ENCODE data around the gene SMAD5.

Gene SMAD5

GRCh38 chr5:136149891-136150290, 17.2 kb downstream of the SMAD5 start:
- peaks cover 35% of the 10 kb centered on the region for H3K4me1 ChIP-seq (ENCODE audit: control insufficient read depth, insufficient read depth, low read length)
- TF ChIP-seq ZFP41 (tag by site-specific recombination; IDR thresholded peaks at IDR 0.05; ENCODE audit: borderline replicate concordance) (no peak), ZSCAN23 (tag by site-specific recombination; IDR thresholded peaks at IDR 0.05) (no peak), GLI2 (tag by site-specific recombination; IDR thresholded peaks at IDR 0.05; ENCODE audit: borderline replicate concordance, low read depth) (no peak), ZNF704 (tag by site-specific recombination; IDR thresholded peaks at IDR 0.05) (no peak), ZNF488 (tag by site-specific recombination; IDR thresholded peaks at IDR 0.05) (no peak), FEZF1 (tag by site-specific recombination; IDR thresholded peaks at IDR 0.05) (peak; percentile 30; the same call in 1 of the 2 replicates), PRDM1 (tag by site-specific recombination; IDR thresholded peaks at IDR 0.05) (peak; percentile 67), ZNF394 (tag by site-specific recombination; IDR thresholded peaks at IDR 0.05; ENCODE audit: borderline replicate concordance) (no peak), ZBTB1 (tag by site-specific recombination; IDR thresholded peaks at IDR 0.05) (no peak)
- H3K36me3 ChIP-seq (ENCODE audit: control insufficient read depth in 2 of 2, insufficient read depth in 1 of 2, low read length in 2 of 2) = peaks cover 16 to 33% of the 10 kb centered on the region in 2 experiments
- H3K4me3 ChIP-seq (ENCODE audit: low read depth, low read length) = no peak overlapping the region
- POLR2A ChIA-PET = interaction anchor here (0.6 kb wide), 1 partner anchor 150 kb away, joined by 3 read pairs; no protein-coding TSS in a partner anchor
- CTCF ChIA-PET = interaction anchor here (0.6 kb wide), 1 partner anchor 65 kb away, joined by 3 read pairs; no protein-coding TSS in a partner anchor
- H3K9me3 ChIP-seq (ENCODE audit: control insufficient read depth, insufficient read depth, low read depth, low read length) = no peaks in the 10 kb centered on the region
- no peak overlapping the region for H3K27ac ChIP-seq (ENCODE audit: extremely low read depth, low read depth, low read length)

- H3K27ac ChIP-seq (ENCODE audit: extremely low read depth, low read depth, low read length) = no peak overlapping the region
- ChIA-PET POLR2A (no interaction called here), CTCF (interaction anchor here (0.8 kb wide), 3 partner anchors 10 to 20 kb away, joined by 3 read pairs; no protein-coding TSS in a partner anchor)
Measured at GRCh38 chr5:136153581-136154236, 21.1 kb downstream of the SMAD5 start.

GRCh38 chr5:136155078-136155477, 22.4 kb downstream of the SMAD5 start:
- no peak overlapping the region for H3K27ac ChIP-seq (ENCODE audit: extremely low read depth, low read depth, low read length)
- peaks cover 27 to 68% of the 10 kb centered on the region in 2 experiments for H3K36me3 ChIP-seq (ENCODE audit: control insufficient read depth in 2 of 2, insufficient read depth in 1 of 2, low read length in 2 of 2)
- ChIA-PET CTCF (no interaction called here), POLR2A (no interaction called here)
- H3K4me1 ChIP-seq (ENCODE audit: control insufficient read depth, insufficient read depth, low read length) = peaks cover 10% of the 10 kb centered on the region
- no peaks in the 10 kb centered on the region for H3K9me3 ChIP-seq (ENCODE audit: control insufficient read depth, insufficient read depth, low read depth, low read length)
- H3K4me3 ChIP-seq (ENCODE audit: low read depth, low read length) = no peak overlapping the region
- no peak for TF ChIP-seq ZNF510 (tag by site-specific recombination; IDR thresholded peaks at IDR 0.05; ENCODE audit: insufficient replicate concordance)
- no peak for TF ChIP-seq SP7 (tag by site-specific recombination; IDR thresholded peaks at IDR 0.05)
- TF ChIP-seq TRIM28 (IDR thresholded peaks at IDR 0.05; ENCODE audit: borderline replicate concordance, low read length) = no peak
- TF ChIP-seq ELK4 (IDR thresholded peaks at IDR 0.05; ENCODE audit: borderline replicate concordance, low read depth, low read length) = no peak
- no peak for TF ChIP-seq ZBTB44 (tag by site-specific recombination; IDR thresholded peaks at IDR 0.05)
- TF ChIP-seq ZNF513 (tag by site-specific recombination; IDR thresholded peaks at IDR 0.05) = 0 out of 2 replicates have a peak, but pooled peaks have one; percentile 27
- TF ChIP-seq ZNF629 (tag by site-specific recombination; IDR thresholded peaks at IDR 0.05) = peak; percentile 15; the same call in 1 of the 2 replicates
- TF ChIP-seq ZNF639 (tag by site-specific recombination; IDR thresholded peaks at IDR 0.05) = no peak
- no peak for TF ChIP-seq ZNF391 (tag by site-specific recombination; IDR thresholded peaks at IDR 0.05; ENCODE audit: borderline replicate concordance, low read depth)
- TF ChIP-seq ZNF202 (tag by site-specific recombination; IDR thresholded peaks at IDR 0.05; ENCODE audit: borderline replicate concordance) = no peak
- no peak for TF ChIP-seq ZFP3 (tag by site-specific recombination; IDR thresholded peaks at IDR 0.05; ENCODE audit: low read depth)
- no peak for TF ChIP-seq ZNF37A (tag by site-specific recombination; IDR thresholded peaks at IDR 0.05)
- no peak for TF ChIP-seq ZBTB21 (tag by site-specific recombination; IDR thresholded peaks at IDR 0.05)

More at GRCh38 chr5:136153581-136154236, 21.1 kb downstream of the SMAD5 start:
- no peaks in the 10 kb centered on the region for H3K9me3 ChIP-seq (ENCODE audit: control insufficient read depth, insufficient read depth, low read depth, low read length)
- peaks cover 27 to 63% of the 10 kb centered on the region in 2 experiments for H3K36me3 ChIP-seq (ENCODE audit: control insufficient read depth in 2 of 2, insufficient read depth in 1 of 2, low read length in 2 of 2)
- TF ChIP-seq ZNF555 (tag by site-specific recombination; conservative IDR thresholded peaks at IDR 0.05) (no peak), TRIM28 (IDR thresholded peaks at IDR 0.05; ENCODE audit: borderline replicate concordance, low read length) (no peak), ZNF76 (tag by site-specific recombination; IDR thresholded peaks at IDR 0.05; ENCODE audit: borderline replicate concordance, low read depth) (no peak)
- peaks cover 23% of the 10 kb centered on the region for H3K4me1 ChIP-seq (ENCODE audit: control insufficient read depth, insufficient read depth, low read length)
- H3K4me3 ChIP-seq (ENCODE audit: low read depth, low read length) = no peak overlapping the region

All from HEK293 (cell line).